GM21515 (cell line): ENCODE measurements around the gene HSPA8.
"Not testable (repeated sequence)": the region's sequence is repeated elsewhere in the genome, so short reads cannot be mapped to it uniquely, and the experiment has no call there.

ENCODE experiments used
- ATAC-seq: cut with Tn5 transposase; IDR thresholded peaks from one replicate; pipeline ENCODE4 v1.9.1; 2021; ENCODE audit not compliant: unreplicated experiment

The HSPA8 gene

GRCh38 chr11:123072762-123073161 lies 10.8 kb upstream of the HSPA8 start:
- no peak for ATAC-seq

- ATAC-seq = no peak
Observed at GRCh38 chr11:123072332-123072761, 10.4 kb upstream of the HSPA8 start.

- ATAC-seq = peak; percentile 64
Observed at GRCh38 chr11:123069908-123070821, 8.2 kb upstream of the HSPA8 start.

GRCh38 chr11:123065621-123066020 lies 3.7 kb upstream of the HSPA8 start:
- no peak for ATAC-seq

GRCh38 chr11:123063826-123064657 lies 2.1 kb upstream of the HSPA8 start:
- ATAC-seq = no peak

GRCh38 chr11:123062892-123063825 lies 1.2 kb upstream of the HSPA8 start:
- peak; percentile 1 for ATAC-seq

- ATAC-seq = peak; percentile 85
Observed at GRCh38 chr11:123062158-123062891, 389 bp upstream of the HSPA8 start.

GRCh38 chr11:123060277-123061000 lies 1.5 kb downstream of the HSPA8 start:
- ATAC-seq = no peak

- ATAC-seq = not testable (repeated sequence)
Observed at GRCh38 chr11:123059041-123059920, 2.7 kb downstream of the HSPA8 start.

- no peak for ATAC-seq
Observed at GRCh38 chr11:123057661-123058305, 4.2 kb downstream of the HSPA8 start.

GRCh38 chr11:123056835-123057491 lies 5.0 kb downstream of the HSPA8 start:
- ATAC-seq = no peak

GRCh38 chr11:123055191-123055901 lies 6.6 kb downstream of the HSPA8 start:
- ATAC-seq = no peak

GRCh38 chr11:123054301-123055065 lies 7.5 kb downstream of the HSPA8 start:
- ATAC-seq = peak; percentile 74

GRCh38 chr11:123052901-123053721 lies 8.8 kb downstream of the HSPA8 start:
- no peak for ATAC-seq

GRCh38 chr11:123051634-123052033 lies 10.3 kb downstream of the HSPA8 start:
- no peak for ATAC-seq
